T-helper 22 cell (primary cell): ENCODE results near the gene TOMM5.

Experiments
- DNase-seq: peaks from one replicate; pipeline ENCODE4 v3.0.0-alpha.2; 2020; ENCODE audit warnings: low read depth

The TOMM5 gene

GRCh38 chr9:37592108-37592951 lies at the start of gene TOMM5:
TOMM5 (minus strand) TSS chr9:37592597; CDS start chr9:37592532, 65 bp downstream.
- DNase-seq, result peak; percentile 86

GRCh38 chr9:37641331-37641730 lies 48.9 kb upstream of the TOMM5 start:
- no peak for DNase-seq

DNA sequence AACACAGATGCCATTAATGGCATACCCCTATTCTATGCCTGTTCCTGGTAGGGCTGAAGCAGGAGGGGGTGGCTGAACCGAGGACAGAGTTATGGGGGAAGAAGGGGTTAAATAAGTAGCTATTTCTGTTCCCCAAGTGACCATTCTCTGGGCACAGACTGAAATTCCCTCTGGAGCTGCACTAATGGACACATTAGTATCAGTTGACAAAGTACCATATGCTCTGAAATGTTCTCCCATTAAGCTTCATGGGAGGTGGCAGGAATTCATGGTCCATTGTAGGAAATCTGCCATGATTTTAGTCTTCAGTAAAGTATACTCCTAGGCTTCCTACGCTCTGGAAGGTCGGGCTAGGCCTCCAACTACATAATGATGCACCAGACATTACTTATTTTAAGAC lies 47.8 kb upstream of the TOMM5 start:
- no peak for DNase-seq

DNA sequence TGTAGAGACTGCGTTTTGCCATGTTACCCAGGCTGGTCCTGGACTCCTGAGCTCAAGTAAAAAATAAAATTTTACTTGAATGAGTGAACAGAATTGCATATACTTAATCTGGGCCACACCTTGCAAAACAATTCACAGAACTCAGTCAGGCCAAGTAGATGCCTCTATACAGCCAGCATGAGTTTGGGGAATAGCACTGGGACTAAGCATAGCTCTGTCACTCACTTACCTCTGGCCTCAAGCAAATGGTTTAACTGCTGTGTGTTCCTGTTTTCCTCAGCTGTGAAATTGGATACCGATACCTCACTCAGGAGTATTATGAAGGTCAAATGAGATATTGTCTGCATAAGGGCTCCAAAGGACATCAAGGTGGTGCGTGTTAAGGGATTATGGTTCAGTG lies 47.4 kb upstream of the TOMM5 start:
- DNase-seq, result no peak

- DNase-seq, result no peak
Measured at GRCh38 chr9:37639109-37639762, 46.8 kb upstream of the TOMM5 start.

DNA sequence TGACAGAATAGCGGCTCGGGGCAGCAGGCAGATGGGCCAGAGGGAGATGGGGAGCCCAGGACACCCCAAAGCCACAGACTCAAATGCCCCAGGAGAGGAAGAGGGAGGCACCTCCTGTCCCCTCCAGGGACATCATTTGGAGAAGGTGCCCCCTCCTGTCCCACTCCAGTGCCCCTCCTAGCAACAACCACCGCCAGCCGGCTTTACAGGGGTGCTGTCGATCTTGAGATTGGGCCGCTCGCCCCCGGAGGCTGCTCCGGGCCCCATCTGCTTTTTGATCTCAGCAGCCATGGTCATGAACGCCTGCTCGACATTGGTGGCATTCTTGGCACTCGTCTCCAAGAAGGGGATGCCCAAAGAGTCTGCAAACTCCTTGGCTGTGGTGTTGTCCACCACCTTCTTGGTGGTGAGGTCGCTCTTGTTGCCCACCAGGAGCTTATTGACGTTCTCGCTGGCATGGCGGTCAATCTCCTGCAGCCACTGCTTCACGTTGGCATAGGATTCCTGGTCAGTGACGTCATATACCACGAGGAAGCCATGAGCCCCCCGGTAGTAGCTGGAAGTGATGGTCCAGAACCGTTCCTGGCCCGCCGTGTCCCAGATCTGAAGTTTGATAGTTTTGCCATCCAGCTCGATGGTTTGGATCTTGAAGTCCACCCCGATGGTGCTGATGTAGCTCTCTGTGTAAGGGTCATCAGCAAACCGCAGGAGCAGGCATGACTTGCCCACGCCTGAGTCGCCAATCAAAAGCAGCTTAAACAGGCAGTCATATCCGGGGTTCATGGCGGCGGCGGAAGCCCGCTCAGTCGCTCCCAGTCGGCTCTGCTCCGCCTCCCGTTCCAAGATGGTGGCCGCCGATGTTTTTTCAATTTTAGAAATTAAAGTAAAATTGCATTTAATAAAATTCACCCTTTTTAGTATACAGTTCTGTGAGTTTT lies 44.4 kb upstream of the TOMM5 start:
- no peak for DNase-seq

DNA sequence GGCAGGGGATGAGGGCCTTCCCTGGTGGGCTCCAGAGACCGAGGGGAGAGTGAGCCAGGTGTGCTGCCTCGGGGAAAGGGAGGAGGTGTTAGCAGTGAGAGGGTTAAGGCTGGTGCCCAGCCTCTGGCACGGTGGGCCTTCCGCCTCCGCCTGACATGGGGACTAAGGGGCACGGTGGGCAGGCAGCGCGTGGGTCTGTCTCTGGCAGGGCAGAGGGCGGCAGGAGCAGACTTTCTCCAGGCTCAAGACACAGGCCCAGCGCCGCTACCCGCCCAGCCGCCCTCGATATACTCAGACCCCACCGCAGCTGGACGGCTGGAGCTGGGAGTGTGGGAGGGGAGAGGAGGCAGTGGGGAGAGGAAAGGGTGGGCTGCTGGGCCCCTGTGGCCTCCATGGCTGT lies 43.4 kb upstream of the TOMM5 start:
- DNase-seq, result no peak

- DNase-seq, result no peak
Measured at GRCh38 chr9:37632479-37632878, 40.1 kb upstream of the TOMM5 start.

DNA sequence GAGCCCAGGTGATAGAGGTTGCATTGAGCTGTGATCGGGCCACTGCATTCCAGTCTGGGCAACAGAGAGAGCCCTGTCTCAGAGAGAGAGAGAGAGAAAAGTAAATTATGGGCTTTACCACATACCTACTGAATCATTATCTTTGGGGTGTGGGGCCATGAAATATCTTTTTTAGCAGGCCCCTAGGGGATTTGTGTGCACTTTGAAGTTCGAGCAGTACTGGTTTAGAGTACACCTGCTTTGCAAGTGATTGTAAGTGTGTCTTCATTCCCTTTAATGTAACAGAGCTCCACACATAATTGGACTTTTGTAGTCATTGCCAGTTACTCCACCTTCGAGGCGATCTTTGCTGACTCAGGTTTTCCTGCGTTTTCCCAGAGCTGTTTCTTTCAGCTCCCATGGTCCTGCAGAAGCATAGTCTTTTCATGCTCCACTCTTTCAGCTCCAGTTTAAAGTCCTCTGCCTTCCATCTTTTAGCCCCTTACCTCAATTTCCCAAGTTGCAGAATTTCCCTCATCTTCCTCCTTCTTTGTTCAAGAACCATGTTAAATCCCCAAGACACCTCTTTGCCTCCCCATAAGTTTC lies 34.4 kb upstream of the TOMM5 start:
- no peak for DNase-seq

GRCh38 chr9:37625758-37626147 lies 33.4 kb upstream of the TOMM5 start:
- no peak for DNase-seq

DNA sequence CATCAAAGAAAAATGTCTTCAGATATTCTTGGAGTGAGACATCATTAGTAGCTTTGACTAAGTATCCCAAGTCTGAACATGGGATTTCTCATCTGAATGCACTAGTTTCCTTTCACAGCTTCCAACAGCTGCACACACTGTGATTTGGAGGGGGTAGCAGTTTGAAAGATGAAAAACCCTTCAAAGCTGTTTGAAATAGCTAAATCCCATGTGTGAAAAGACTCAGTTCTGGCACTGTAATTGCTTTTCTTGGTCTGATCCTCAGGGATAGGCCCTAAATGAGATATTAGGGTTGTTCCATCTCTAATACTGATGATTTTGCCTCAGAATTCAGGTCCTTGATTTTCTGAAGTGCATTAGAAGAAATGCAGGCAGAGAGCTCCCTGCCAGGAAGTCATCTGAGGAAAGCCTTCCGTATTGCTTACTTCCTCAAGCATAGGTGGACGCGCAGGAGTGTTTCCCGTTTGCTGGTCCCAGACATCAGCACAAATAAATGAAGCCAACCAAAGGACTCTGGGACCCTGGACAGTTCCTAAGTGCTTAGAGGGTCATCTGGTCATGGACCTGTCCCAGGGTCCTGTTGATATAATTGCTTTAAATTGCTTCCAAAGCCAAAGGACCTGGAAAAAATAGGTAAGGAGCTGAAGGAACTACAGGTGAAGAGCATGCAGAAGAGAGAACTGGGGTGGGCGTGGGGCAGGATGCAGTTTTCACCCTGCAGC lies 32.8 kb upstream of the TOMM5 start:
- DNase-seq, result no peak

DNA sequence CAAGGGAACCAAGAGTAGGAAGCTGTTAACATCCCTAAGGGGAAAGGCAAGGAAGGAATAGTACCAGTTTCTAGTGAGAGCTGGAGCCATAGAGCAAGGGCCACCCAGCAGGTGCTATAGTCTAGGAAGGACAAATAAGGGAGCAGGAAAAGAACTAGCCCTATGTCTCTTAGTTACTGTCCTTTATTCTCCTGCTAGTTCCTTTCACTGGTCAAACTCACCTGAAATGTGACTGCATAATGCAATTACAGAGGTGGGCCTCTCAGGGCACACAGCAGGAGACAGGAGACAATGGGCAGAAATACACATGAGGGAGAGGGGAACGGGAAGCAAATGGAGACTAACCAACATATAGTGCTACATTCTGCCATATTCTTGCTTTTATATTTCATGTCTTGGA lies 31.7 kb upstream of the TOMM5 start:
- DNase-seq, result no peak

DNA sequence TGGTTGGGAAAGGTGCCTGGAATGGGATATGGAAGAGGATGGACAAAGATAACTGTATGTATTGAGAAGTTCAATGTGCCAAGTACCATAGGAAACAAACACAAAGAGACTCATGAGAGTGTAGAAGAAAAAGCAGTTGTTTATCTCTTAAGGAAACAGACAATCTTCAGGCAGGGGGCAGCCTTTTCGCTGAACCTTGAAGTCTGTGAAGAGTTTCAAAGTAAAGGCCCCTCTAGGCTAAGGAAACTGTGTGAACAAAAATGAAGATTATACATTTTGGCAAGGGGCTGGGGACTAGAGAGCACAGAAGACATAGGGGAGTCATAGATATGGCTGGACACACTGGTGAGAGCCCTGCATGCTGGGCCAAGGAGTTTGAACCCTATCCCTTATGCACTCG lies 30.9 kb upstream of the TOMM5 start:
- DNase-seq, result no peak

DNA sequence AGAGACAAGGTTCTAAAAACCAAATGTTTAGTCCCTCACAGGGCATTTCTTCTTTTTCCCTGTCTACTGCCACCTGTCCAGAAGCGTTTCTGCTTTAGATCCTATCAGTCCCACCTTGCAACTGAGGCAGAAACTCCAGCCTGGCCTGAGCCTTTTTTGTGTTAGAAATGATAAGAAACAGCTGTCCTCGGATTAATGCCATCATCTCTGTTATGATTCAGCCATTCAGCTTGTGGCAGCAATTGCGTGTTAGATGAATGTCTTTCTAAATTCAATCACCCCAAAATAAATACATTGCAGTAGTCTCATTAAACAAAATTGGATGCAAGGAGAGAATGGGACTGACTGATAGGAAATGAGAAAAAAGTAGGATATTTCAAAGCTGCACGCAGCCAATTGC lies 30.1 kb upstream of the TOMM5 start:
- no peak for DNase-seq

GRCh38 chr9:37621273-37622121 lies 29.1 kb upstream of the TOMM5 start:
- DNase-seq, result no peak

- DNase-seq, result no peak
Measured at GRCh38 chr9:37620396-37620795, 28.0 kb upstream of the TOMM5 start.

- DNase-seq, result no peak
Measured at GRCh38 chr9:37619806-37620205, 27.4 kb upstream of the TOMM5 start.

DNA sequence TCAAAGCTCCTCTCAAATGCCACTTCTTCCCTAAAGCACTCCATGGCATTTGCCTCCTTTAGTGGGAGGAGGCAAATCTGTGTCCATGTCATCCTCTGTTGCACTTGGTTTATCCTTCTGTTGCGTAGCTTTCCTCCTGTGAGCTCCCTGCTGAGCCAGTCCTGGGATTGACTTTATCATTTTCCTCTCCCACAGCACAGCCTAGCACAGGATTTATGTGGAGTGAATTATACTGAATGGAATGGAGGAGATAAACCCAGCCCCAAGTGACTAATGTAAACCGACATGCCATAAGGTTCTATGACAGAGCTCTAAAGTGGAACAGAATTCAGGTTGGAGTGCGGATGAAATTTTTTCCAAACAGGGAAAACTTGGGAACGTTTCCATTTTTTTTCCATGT lies 26.4 kb upstream of the TOMM5 start:
- no peak for DNase-seq

DNA sequence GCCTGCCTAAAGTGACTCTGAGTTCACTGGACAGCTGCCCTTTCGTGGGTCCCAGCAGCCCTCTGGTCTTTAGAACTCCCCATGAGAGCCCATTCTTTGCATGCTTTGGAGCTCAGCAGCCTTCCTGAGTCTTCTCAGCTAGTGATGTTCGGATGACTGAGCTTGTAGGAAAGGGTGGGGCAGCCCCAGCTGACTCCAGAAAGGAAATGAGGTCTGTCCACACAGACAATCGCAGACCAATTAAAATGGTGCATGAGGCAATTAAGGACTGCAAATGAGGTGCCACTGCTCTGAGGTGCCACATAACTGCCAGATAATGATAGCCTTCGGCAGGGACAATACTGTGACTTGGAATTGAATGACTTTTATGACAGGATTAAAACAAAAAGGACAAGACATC lies 25.4 kb upstream of the TOMM5 start:
- no peak for DNase-seq

DNA sequence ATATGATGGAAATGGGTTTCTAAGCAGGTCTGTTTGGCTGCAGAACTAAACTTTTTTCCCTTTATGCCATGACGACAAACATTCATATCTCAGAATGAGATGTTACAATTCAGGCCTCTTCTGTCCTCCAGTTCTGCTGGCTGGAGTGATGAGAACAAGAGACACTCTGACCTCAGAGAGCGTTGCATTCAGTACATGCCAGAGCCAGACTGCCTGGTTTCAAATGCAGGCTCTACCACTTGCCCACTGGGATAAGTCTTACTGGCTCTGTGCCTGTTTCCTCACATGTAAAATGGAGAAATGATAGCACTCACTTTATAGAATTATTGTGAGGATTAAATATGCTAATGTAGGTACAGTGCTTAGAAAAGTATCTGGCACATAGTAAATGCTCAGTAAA lies 24.8 kb upstream of the TOMM5 start:
- DNase-seq, result no peak

DNA sequence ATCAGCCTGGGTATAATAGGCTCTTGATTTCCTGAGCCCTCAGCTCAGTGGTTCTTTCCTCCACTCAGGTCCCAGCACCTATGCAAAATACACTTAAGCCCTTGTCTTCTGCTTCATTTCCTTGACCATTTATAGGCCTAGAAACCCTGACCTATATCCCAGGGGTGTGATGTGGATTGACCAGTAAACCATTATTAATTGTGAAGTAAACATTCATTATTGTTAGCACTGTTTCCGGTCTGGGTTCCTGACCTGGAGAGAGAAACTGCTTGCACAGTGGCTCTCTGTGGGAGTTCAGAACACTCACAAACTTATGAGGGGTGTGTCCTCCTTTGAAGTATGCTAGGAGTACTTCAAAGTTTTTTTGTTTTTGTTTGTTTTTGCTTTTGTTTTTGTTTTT lies 19.6 kb upstream of the TOMM5 start:
- no peak for DNase-seq
